RPMI8226 (cell line): ENCODE results near the gene TRIM25.

Experiments
- DNase-seq: peaks from one replicate; pipeline ENCODE4 v3.0.0-alpha.2; 2015

TRIM25 gene

GRCh38 chr17:56926270-56926669 lies 12.4 kb upstream of the TRIM25 start:
- no peak for DNase-seq

GRCh38 chr17:56925088-56925487 lies 11.2 kb upstream of the TRIM25 start:
- no peak for DNase-seq

- DNase-seq, result no peak
These were observed 5.9 kb upstream of the TRIM25 start for GRCh38 chr17:56919717-56920116.

- no peak for DNase-seq
These were observed 5.1 kb upstream of the TRIM25 start for GRCh38 chr17:56918916-56919315.

GRCh38 chr17:56917559-56918296 lies 3.9 kb upstream of the TRIM25 start:
- no peak for DNase-seq

- DNase-seq, result peak; percentile 11
These were observed 878 bp upstream of the TRIM25 start for GRCh38 chr17:56914581-56915273.

- DNase-seq, result no peak
These were observed 439 bp downstream of the TRIM25 start for GRCh38 chr17:56913353-56913866.

GRCh38 chr17:56913000-56913311 lies 893 bp downstream of the TRIM25 start:
- no peak for DNase-seq

GRCh38 chr17:56912105-56912999 lies 1.5 kb downstream of the TRIM25 start:
- peak; percentile 20 for DNase-seq

- no peak for DNase-seq
These were observed 3.2 kb downstream of the TRIM25 start for GRCh38 chr17:56910509-56911235.

- DNase-seq, result no peak
These were observed 3.9 kb downstream of the TRIM25 start for GRCh38 chr17:56909742-56910508.

GRCh38 chr17:56908001-56908542 lies 5.8 kb downstream of the TRIM25 start:
- DNase-seq, result peak; percentile 83

GRCh38 chr17:56903560-56903959 lies 10.3 kb downstream of the TRIM25 start:
- DNase-seq, result no peak

- no peak for DNase-seq
These were observed 11.5 kb downstream of the TRIM25 start for GRCh38 chr17:56902348-56902747.

- no peak for DNase-seq
These were observed 14.4 kb downstream of the TRIM25 start for GRCh38 chr17:56899403-56899802.

GRCh38 chr17:56898874-56899273 lies 15.0 kb downstream of the TRIM25 start:
- DNase-seq, result no peak

GRCh38 chr17:56897646-56898424 lies 16.0 kb downstream of the TRIM25 start:
- DNase-seq, result no peak

GRCh38 chr17:56896968-56897359 lies 16.9 kb downstream of the TRIM25 start:
- no peak for DNase-seq

GRCh38 chr17:56896217-56896967 lies 17.5 kb downstream of the TRIM25 start:
- no peak for DNase-seq

- no peak for DNase-seq
These were observed 18.9 kb downstream of the TRIM25 start for GRCh38 chr17:56894859-56895455.
